Activated T-cell treated with anti-CD3 and anti-CD28 coated beads for 24 hours (primary cell): ENCODE measurements around the gene LIME1.
"Not testable (repeated sequence)": the region's sequence is repeated elsewhere in the genome, so short reads cannot be mapped to it uniquely, and the experiment has no call there.

Experiments used
- DNase-seq: peaks from one replicate; pipeline ENCODE4 v3.0.0-alpha.2; 2020; ENCODE audit warnings: low read depth

LIME1 gene

GRCh38 chr20:63707558-63708300 lies 28.7 kb upstream of the LIME1 start, which contains the start of the genes ARFRP1 and ZGPAT:
TSS of gene ARFRP1 (minus strand) at chr20:63707976. CDS start at chr20:63707091, 885 bp downstream.
TSS of gene ZGPAT (plus strand) at chr20:63708039. CDS start at chr20:63708581, 542 bp downstream.
- DNase-seq = peak; percentile 85

GRCh38 chr20:63708301-63709148 lies 27.9 kb upstream of the LIME1 start:
- DNase-seq = no peak

- no peak for DNase-seq
Measured at GRCh38 chr20:63709149-63709527, 27.3 kb upstream of the LIME1 start.

GRCh38 chr20:63711085-63711645 lies 25.3 kb upstream of the LIME1 start:
- no peak for DNase-seq

GRCh38 chr20:63712191-63712590 lies 24.3 kb upstream of the LIME1 start:
- DNase-seq = no peak

- DNase-seq = no peak
Measured at GRCh38 chr20:63714858-63715257, 21.6 kb upstream of the LIME1 start.

GRCh38 chr20:63718996-63719395 lies 17.5 kb upstream of the LIME1 start:
- no peak for DNase-seq

GRCh38 chr20:63722967-63723622 lies 13.4 kb upstream of the LIME1 start:
- not testable (repeated sequence) for DNase-seq

GRCh38 chr20:63730189-63730733 lies 6.2 kb upstream of the LIME1 start:
- DNase-seq = not testable (repeated sequence)

GRCh38 chr20:63731410-63731809 lies 5.1 kb upstream of the LIME1 start:
- no peak for DNase-seq

GRCh38 chr20:63732118-63733095 lies 4.1 kb upstream of the LIME1 start:
- DNase-seq = no peak

GRCh38 chr20:63733117-63733516 lies 3.3 kb upstream of the LIME1 start:
- DNase-seq = no peak

- no peak for DNase-seq
Measured at GRCh38 chr20:63733579-63734081, 2.8 kb upstream of the LIME1 start.

GRCh38 chr20:63734111-63734945 lies 2.1 kb upstream of the LIME1 start:
- DNase-seq = no peak

- no peak for DNase-seq
Measured at GRCh38 chr20:63734946-63735858, 1.3 kb upstream of the LIME1 start.

GRCh38 chr20:63736893-63737694 lies 630 bp downstream of the LIME1 start:
- DNase-seq = peak; percentile 39

GRCh38 chr20:63737695-63737944 lies 1.2 kb downstream of the LIME1 start:
- peak; percentile 26 for DNase-seq
